ENCODE results near the gene ARID1B.

DNA sequence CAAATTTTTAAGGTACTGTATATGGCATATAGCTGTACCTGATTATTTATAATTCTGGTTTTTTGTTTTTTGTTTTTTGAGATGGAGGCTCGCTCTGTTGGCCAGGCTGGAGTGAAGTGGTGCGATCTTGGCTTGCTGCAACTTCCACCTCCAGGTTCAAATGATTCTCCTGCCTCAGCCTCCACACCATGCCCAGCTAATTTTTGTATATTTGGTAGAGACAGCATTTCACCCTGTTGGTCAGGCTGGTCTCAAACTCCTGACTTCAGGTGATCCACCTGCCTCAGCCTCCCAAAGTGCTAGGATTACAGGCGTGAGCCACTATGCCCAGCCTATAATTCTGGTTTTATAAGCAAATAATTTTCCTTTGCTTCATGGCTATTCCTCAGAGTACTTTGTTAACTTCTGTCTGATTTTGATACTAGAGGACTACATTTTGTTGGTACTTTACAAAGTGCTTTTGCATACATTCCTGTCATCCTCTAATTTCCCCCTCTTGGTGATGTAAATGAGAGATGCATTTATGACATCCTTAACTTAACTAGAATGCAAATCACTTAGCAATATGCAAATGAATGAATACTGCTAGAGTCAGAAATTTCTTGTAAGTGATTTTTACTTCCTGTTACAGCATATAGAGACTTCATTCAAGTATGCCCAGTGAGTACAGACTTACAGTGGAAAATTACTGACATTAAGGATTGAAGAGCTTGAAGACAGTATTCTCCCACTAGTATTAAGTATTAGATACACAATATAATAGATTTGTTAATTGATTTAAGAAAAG, 35.7 kb upstream of the ARID1B start:
- TF ChIP-seq POLR2AphosphoS5 (IDR thresholded peaks at IDR 0.05; ENCODE audit: low read depth, low read length): no peak
- TF ChIP-seq, protein P1, sequence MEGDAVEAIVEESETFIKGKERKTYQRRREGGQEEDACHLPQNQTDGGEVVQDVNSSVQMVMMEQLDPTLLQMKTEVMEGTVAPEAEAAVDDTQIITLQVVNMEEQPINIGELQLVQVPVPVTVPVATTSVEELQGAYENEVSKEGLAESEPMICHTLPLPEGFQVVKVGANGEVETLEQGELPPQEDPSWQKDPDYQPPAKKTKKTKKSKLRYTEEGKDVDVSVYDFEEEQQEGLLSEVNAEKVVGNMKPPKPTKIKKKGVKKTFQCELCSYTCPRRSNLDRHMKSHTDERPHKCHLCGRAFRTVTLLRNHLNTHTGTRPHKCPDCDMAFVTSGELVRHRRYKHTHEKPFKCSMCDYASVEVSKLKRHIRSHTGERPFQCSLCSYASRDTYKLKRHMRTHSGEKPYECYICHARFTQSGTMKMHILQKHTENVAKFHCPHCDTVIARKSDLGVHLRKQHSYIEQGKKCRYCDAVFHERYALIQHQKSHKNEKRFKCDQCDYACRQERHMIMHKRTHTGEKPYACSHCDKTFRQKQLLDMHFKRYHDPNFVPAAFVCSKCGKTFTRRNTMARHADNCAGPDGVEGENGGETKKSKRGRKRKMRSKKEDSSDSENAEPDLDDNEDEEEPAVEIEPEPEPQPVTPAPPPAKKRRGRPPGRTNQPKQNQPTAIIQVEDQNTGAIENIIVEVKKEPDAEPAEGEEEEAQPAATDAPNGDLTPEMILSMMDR (IDR thresholded peaks at IDR 0.05): no peak
- TF ChIP-seq, protein P2, sequence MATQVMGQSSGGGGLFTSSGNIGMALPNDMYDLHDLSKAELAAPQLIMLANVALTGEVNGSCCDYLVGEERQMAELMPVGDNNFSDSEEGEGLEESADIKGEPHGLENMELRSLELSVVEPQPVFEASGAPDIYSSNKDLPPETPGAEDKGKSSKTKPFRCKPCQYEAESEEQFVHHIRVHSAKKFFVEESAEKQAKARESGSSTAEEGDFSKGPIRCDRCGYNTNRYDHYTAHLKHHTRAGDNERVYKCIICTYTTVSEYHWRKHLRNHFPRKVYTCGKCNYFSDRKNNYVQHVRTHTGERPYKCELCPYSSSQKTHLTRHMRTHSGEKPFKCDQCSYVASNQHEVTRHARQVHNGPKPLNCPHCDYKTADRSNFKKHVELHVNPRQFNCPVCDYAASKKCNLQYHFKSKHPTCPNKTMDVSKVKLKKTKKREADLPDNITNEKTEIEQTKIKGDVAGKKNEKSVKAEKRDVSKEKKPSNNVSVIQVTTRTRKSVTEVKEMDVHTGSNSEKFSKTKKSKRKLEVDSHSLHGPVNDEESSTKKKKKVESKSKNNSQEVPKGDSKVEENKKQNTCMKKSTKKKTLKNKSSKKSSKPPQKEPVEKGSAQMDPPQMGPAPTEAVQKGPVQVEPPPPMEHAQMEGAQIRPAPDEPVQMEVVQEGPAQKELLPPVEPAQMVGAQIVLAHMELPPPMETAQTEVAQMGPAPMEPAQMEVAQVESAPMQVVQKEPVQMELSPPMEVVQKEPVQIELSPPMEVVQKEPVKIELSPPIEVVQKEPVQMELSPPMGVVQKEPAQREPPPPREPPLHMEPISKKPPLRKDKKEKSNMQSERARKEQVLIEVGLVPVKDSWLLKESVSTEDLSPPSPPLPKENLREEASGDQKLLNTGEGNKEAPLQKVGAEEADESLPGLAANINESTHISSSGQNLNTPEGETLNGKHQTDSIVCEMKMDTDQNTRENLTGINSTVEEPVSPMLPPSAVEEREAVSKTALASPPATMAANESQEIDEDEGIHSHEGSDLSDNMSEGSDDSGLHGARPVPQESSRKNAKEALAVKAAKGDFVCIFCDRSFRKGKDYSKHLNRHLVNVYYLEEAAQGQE (IDR thresholded peaks at IDR 0.05; ENCODE audit: insufficient read depth in 1 of 2, low read depth in 2 of 2, low read length in 1 of 2): no peak
